ENCODE measurements around the gene LRMDA.

The LRMDA gene

GRCh38 chr10:75429159-75429827 lies 2.1 kb upstream of the LRMDA start:
- ChIA-PET POLR2A (interaction anchor here (1.4 to 4.2 kb wide), 2 partner anchors 27 to 29 kb away, joined by 3 to 15 read pairs; partner anchors contain the start of gene ZNF503), CTCF (interaction anchor here (0.5 to 1.7 kb wide), 3 partner anchors 8 to 176 kb away, joined by 3 to 4 read pairs (median 3); no protein-coding TSS in a partner anchor)
- Histone ChIP-seq H3K4me1 (ENCODE audit: control insufficient read depth, insufficient read depth, low read length) (peaks cover 24% of the 10 kb centered on the region; the same call in 1 of the 2 replicates), H3K9me3 (ENCODE audit: control insufficient read depth, insufficient read depth, low read depth, low read length) (no peaks in the 10 kb centered on the region), H3K4me3 (ENCODE audit: low read depth, low read length) (no peak overlapping the region), H3K36me3 (ENCODE audit: control insufficient read depth in 2 of 2, insufficient read depth in 1 of 2, low read length in 2 of 2) (no peaks in the 10 kb centered on the region), H3K27ac (ENCODE audit: extremely low read depth, low read depth, low read length) (peak overlapping the region; percentile 67)
- TF ChIP-seq BCL6B (tag by site-specific recombination; IDR thresholded peaks at IDR 0.05) (no peak), ZNF16 (tag by site-specific recombination; IDR thresholded peaks at IDR 0.05; ENCODE audit: low read depth) (peak; percentile 91), ZXDB (tag by site-specific recombination; IDR thresholded peaks at IDR 0.05) (no peak), GLIS1 (tag by site-specific recombination; IDR thresholded peaks at IDR 0.05) (peak; percentile 95), ZNF223 (tag by site-specific recombination; IDR thresholded peaks at IDR 0.05) (no peak), ZNF18 (tag by site-specific recombination; IDR thresholded peaks at IDR 0.05) (no peak), PRDM10 (tag by site-specific recombination; IDR thresholded peaks at IDR 0.05) (peak; percentile 45; the same call in 1 of the 2 replicates), ZNF701 (tag by site-specific recombination; IDR thresholded peaks at IDR 0.05) (no peak), AEBP2 (tag by site-specific recombination; IDR thresholded peaks at IDR 0.05; ENCODE audit: borderline replicate concordance) (no peak), ZNF37A (tag by site-specific recombination; IDR thresholded peaks at IDR 0.05) (no peak), ZBTB21 (tag by site-specific recombination; IDR thresholded peaks at IDR 0.05) (no peak), ZNF394 (tag by site-specific recombination; IDR thresholded peaks at IDR 0.05; ENCODE audit: borderline replicate concordance) (peak; percentile 39; the same call in 1 of the 2 replicates), SP7 (tag by site-specific recombination; IDR thresholded peaks at IDR 0.05) (peak; percentile 51), ZNF645 (tag by site-specific recombination; IDR thresholded peaks at IDR 0.05) (no peak), KLF10 (tag by site-specific recombination; IDR thresholded peaks at IDR 0.05) (no peak), ZNF398 (tag by site-specific recombination; IDR thresholded peaks at IDR 0.05) (no peak), ZNF561 (tag by site-specific recombination; IDR thresholded peaks at IDR 0.05; ENCODE audit: borderline replicate concordance) (no peak), ZEB2 (tag by site-specific recombination; IDR thresholded peaks at IDR 0.05) (0 out of 2 replicates have a peak, but pooled peaks have one; percentile 9), ZNF785 (tag by site-specific recombination; IDR thresholded peaks at IDR 0.05) (no peak), SP3 (tag by site-specific recombination; IDR thresholded peaks at IDR 0.05) (no peak), WT1 (tag by site-specific recombination; IDR thresholded peaks at IDR 0.05) (no peak), IKZF3 (tag by site-specific recombination; IDR thresholded peaks at IDR 0.05) (0 out of 2 replicates have a peak, but pooled peaks have one; percentile 16), ZNF843 (tag by site-specific recombination; IDR thresholded peaks at IDR 0.05) (no peak)
